HFFc6 (cell line): ENCODE data around the gene ATP1B2. TPM values are rescaled to one million over a fixed set of nuclear protein-coding genes. Genes with fewer than 3 reads are reported as not detected.
"Not testable (repeated sequence)": the region's sequence is repeated elsewhere in the genome, so short reads cannot be mapped to it uniquely, and the experiment has no call there.

Experiments used
- DNase-seq: peaks from one replicate; pipeline ENCODE4 v3.0.0-alpha.2; 2018
- H3K27ac Mint-ChIP-seq: 2 replicates; pipeline ENCODE4 v1.8.0; 2020; ENCODE audit warnings: mild to moderate bottlenecking, mixed read lengths
- H3K27me3 Mint-ChIP-seq: 2 replicates; pipeline ENCODE4 v1.8.0; 2021; ENCODE audit warnings: mild to moderate bottlenecking, moderate library complexity, mixed read lengths; ENCODE audit not compliant: insufficient read depth
- H3K36me3 Mint-ChIP-seq: 2 replicates; pipeline ENCODE4 v1.8.0; 2021; ENCODE audit warnings: low read depth, mixed read lengths
- H3K4me1 Mint-ChIP-seq: 2 replicates; pipeline ENCODE4 v1.8.0; 2020; ENCODE audit warnings: low read depth, mixed read lengths
- H3K4me3 Mint-ChIP-seq: 2 replicates; pipeline ENCODE4 v1.8.0; 2020; ENCODE audit warnings: mild to moderate bottlenecking, moderate library complexity, mixed read lengths
- H3K9me3 Mint-ChIP-seq: 2 replicates; pipeline ENCODE4 v1.8.0; 2020; ENCODE audit warnings: mild to moderate bottlenecking, mixed read lengths
- CTCF ChIP-seq: fragments of 200-600 bp; sonication (generic); IDR thresholded peaks from 2 replicates; pipeline ENCODE4 v1.5.0; 2021; ENCODE audit warnings: antibody characterized with exemption, mild to moderate bottlenecking
- total RNA-seq, 6 experiments: library from RNA; stranded (reverse); fragmentation: NEBNext Ultra II Directional; extraction: Animal tissue kit (Norgen Biotek cat#: 25700); gene quantifications; 2 replicates in 1 of 6; 3 replicates in 5 of 6; pipeline ENCODE4 v1.2.3, GENCODE V29; 2021

ATP1B2 gene
- total RNA-seq, 6 experiments from 2014 or later, result not detected

- H3K27me3 Mint-ChIP-seq, result peaks cover 3% of the 10 kb centered on the region; the same call in 1 of the 2 replicates
- peaks cover 10% of the 10 kb centered on the region; the same call in 1 of the 2 replicates for H3K4me1 Mint-ChIP-seq
- H3K27ac Mint-ChIP-seq, result no peak overlapping the region
- H3K9me3 Mint-ChIP-seq, result no peaks in the 10 kb centered on the region
- no peak for DNase-seq
- no peak for TF ChIP-seq CTCF
- peaks cover 4% of the 10 kb centered on the region; the same call in 1 of the 2 replicates for H3K36me3 Mint-ChIP-seq
- no peak overlapping the region for H3K4me3 Mint-ChIP-seq
Measured at GRCh38 chr17:7623661-7624060, 27.1 kb upstream of the ATP1B2 start.

GRCh38 chr17:7625749-7626148, 25.0 kb upstream of the ATP1B2 start:
- not testable (repeated sequence) for H3K36me3 Mint-ChIP-seq, H3K27me3 Mint-ChIP-seq, H3K9me3 Mint-ChIP-seq, DNase-seq, H3K4me3 Mint-ChIP-seq, H3K27ac Mint-ChIP-seq
- H3K4me1 Mint-ChIP-seq, result peaks cover 10% of the 10 kb centered on the region; the same call in 1 of the 2 replicates

GRCh38 chr17:7626307-7626706, 24.4 kb upstream of the ATP1B2 start:
- Mint-ChIP-seq H3K36me3 (peaks cover 4% of the 10 kb centered on the region; the same call in 1 of the 2 replicates), H3K27ac (no peak overlapping the region), H3K4me1 (peaks cover 10% of the 10 kb centered on the region; the same call in 1 of the 2 replicates), H3K27me3 (peaks cover 3% of the 10 kb centered on the region), H3K9me3 (no peaks in the 10 kb centered on the region), H3K4me3 (peak overlapping the region; percentile 91)
- no peak for TF ChIP-seq CTCF
- DNase-seq, result no peak

GRCh38 chr17:7626956-7627249, 23.8 kb upstream of the ATP1B2 start:
- Mint-ChIP-seq H3K4me1 (peaks cover 10% of the 10 kb centered on the region; the same call in 1 of the 2 replicates), H3K27ac (peak overlapping the region; percentile 82), H3K9me3 (no peaks in the 10 kb centered on the region), H3K4me3 (peak overlapping the region; percentile 91), H3K36me3 (peaks cover 4% of the 10 kb centered on the region; the same call in 1 of the 2 replicates), H3K27me3 (peaks cover 3% of the 10 kb centered on the region)
- DNase-seq, result no peak
- TF ChIP-seq CTCF, result no peak

- TF ChIP-seq CTCF, result no peak
- Mint-ChIP-seq H3K4me1 (peaks cover 10% of the 10 kb centered on the region; the same call in 1 of the 2 replicates), H3K27me3 (peaks cover 3% of the 10 kb centered on the region), H3K9me3 (no peaks in the 10 kb centered on the region), H3K4me3 (peak within 1 kb of the TSS; percentile 91), H3K27ac (peak within 1 kb of the TSS; percentile 82), H3K36me3 (peaks cover 4% of the 10 kb centered on the region; the same call in 1 of the 2 replicates)
- peak; percentile 85 for DNase-seq
Measured at GRCh38 chr17:7627250-7628121, 23.2 kb upstream of the ATP1B2 start, which contains the start of gene SAT2. Gene SAT2, minus strand, starts transcription at chr17:7627821. Its CDS starts 186 bp downstream, at chr17:7627635.

GRCh38 chr17:7629939-7630571, 20.7 kb upstream of the ATP1B2 start, which contains the start of gene SHBG:
Gene SHBG, plus strand, starts transcription at chr17:7630135. Its CDS starts 38 bp downstream, at chr17:7630173.
- Mint-ChIP-seq H3K27ac (no peak within 1 kb of the TSS), H3K4me1 (peaks cover 10% of the 10 kb centered on the region; the same call in 1 of the 2 replicates), H3K36me3 (peaks cover 4% of the 10 kb centered on the region; the same call in 1 of the 2 replicates), H3K27me3 (no peaks in the 10 kb centered on the region; the same call in 1 of the 2 replicates), H3K4me3 (no peak within 1 kb of the TSS), H3K9me3 (no peaks in the 10 kb centered on the region)
- no peak for DNase-seq
- TF ChIP-seq CTCF, result no peak
